ENCODE results near the gene C1orf94. TPM values are rescaled to one million over a fixed set of nuclear protein-coding genes. Genes with fewer than 3 reads are reported as not detected.

C1orf94 gene
- total and polyA plus RNA-seq, 10 of the 15 experiments (the other 5 are each of a cell fraction or from before 2014, with no cell fraction given) = not detected

GRCh38 chr1:34237151-34237815, 60.6 kb downstream of the C1orf94 start:
- ChIA-PET RAD21 (ENCODE audit: unreplicated experiment) (no interaction called here), POLR2A (no interaction called here), CTCF (no interaction called here), SMC1A (ENCODE audit: uncharacterized antibody, unreplicated experiment) (no interaction called here)
- no TSS peak for BruUV-seq (replicated peaks)
- Histone ChIP-seq H3K4me2 (ENCODE audit: control insufficient read depth, insufficient read depth) (no peak overlapping the region), H4K20me1 (ENCODE audit: control insufficient read depth, insufficient read depth) (no peaks in the 10 kb centered on the region), H3K9ac (ENCODE audit: control insufficient read depth, insufficient read depth, low read length) (no peak overlapping the region), H3K27ac (ENCODE audit: control insufficient read depth, insufficient read depth) (no peak overlapping the region), H3K36me3 (ENCODE audit: control insufficient read depth in 2 of 2, insufficient read depth in 2 of 2, low read length in 1 of 2) (no peaks in the 10 kb centered on the region), H3K4me3 (no peak overlapping the region), H3K79me2 (ENCODE audit: control insufficient read depth, insufficient read depth, low read length) (no peaks in the 10 kb centered on the region), H3K9me3 (replicated peaks; ENCODE audit: control insufficient read depth, insufficient read depth, low read length) (no peaks in the 10 kb centered on the region), H3K27me3 (replicated peaks in 1 of 2; ENCODE audit: control insufficient read depth in 2 of 2, insufficient read depth in 2 of 2, low read length in 1 of 2) (no peaks in the 10 kb centered on the region; a peak in 1 of 4 replicates), H2AFZ (ENCODE audit: control insufficient read depth, low read depth, low read length) (no peak overlapping the region), H3K4me1 (ENCODE audit: control insufficient read depth, insufficient read depth, low read length) (no peaks in the 10 kb centered on the region)
- DNase-seq (ENCODE audit: low read depth, low spot score) (no peak), FAIRE-seq (no peak), ATAC-seq (no peak)
- 49% methylated on average over 8 of the region's 8 CpGs for WGBS (ENCODE audit: insufficient coverage, insufficient replicate concordance, low lambda C conversion rate, missing lambda C conversion rate)
- intact Hi-C loops (cut with micrococcal nuclease; ENCODE audit: unreplicated experiment) = no loop called here
- in situ Hi-C loops (cut with MboI) = no loop called here
- TF ChIP-seq TARDBP (IDR thresholded peaks at IDR 0.05; ENCODE audit: borderline replicate concordance) (no peak), ATF7 (IDR thresholded peaks at IDR 0.05; ENCODE audit: low read depth) (no peak), SPI1 (IDR thresholded peaks at IDR 0.05; ENCODE audit: borderline replicate concordance, insufficient read depth, low read depth, low read length) (no peak), NR2C1 (IDR thresholded peaks at IDR 0.05) (no peak), E2F8 (IDR thresholded peaks at IDR 0.05; ENCODE audit: low read depth, partially characterized antibody) (no peak), ZBTB40 (IDR thresholded peaks at IDR 0.05; ENCODE audit: borderline replicate concordance) (no peak), STAT3 (IDR thresholded peaks at IDR 0.05; ENCODE audit: low read depth, low read length) (no peak), RB1 (IDR thresholded peaks at IDR 0.05; ENCODE audit: borderline replicate concordance) (no peak), HDGF (IDR thresholded peaks at IDR 0.05) (no peak), ATF3 (IDR thresholded peaks at IDR 0.05; ENCODE audit: borderline replicate concordance, extremely low read depth, low read depth, low read length) (no peak), POLR2AphosphoS2 (IDR thresholded peaks at IDR 0.05; ENCODE audit: low read depth, low read length) (no peak), RAD21 (IDR thresholded peaks at IDR 0.05; ENCODE audit: insufficient read depth, low read depth, low read length) (no peak), HDAC2 (IDR thresholded peaks at IDR 0.05) (no peak), ZNF207 (IDR thresholded peaks at IDR 0.05; ENCODE audit: borderline replicate concordance) (no peak), BCLAF1 (IDR thresholded peaks at IDR 0.05) (no peak)

Measured in GM12878 (cell line).